ENCODE data around the gene TLR2. TPM values are rescaled to one million over a fixed set of nuclear protein-coding genes. Genes with fewer than 3 reads are reported as not detected.

The TLR2 gene
- total RNA-seq, 1 experiment from 2014 or later = 0.90 TPM

GRCh38 chr4:153713866-153714646 is 30.0 kb downstream of the TLR2 start:
- H2AFZ ChIP-seq (ENCODE audit: low read length) = no peak overlapping the region
- H2BK15ac ChIP-seq (ENCODE audit: low read depth, low read length) = no peak overlapping the region
- H2AK5ac ChIP-seq (ENCODE audit: insufficient read length, low read length) = no peak overlapping the region
- no peak overlapping the region for H3K56ac ChIP-seq (ENCODE audit: insufficient read length, low read depth, low read length)
- no peak overlapping the region for H4K91ac ChIP-seq (ENCODE audit: insufficient read length, low read depth, low read length)
- no peak for TF ChIP-seq CTCF (conservative IDR thresholded peaks at IDR 0.05)
- WGBS (ENCODE audit: extremely low coverage, insufficient read length, low lambda C conversion rate) = no CpG with 5 or more reads among the region's 2 CpGs
- H3T11ph ChIP-seq (ENCODE audit: low read length) = no peak overlapping the region
- DNase-seq = no peak
- no peak overlapping the region for H4K5ac ChIP-seq (ENCODE audit: insufficient read length, low read depth, low read length)
- H3K9me3 Mint-ChIP-seq = no peaks in the 10 kb centered on the region
- no peak overlapping the region for H4K8ac ChIP-seq (replicated peaks; ENCODE audit: insufficient read length, low read depth, low read length)
- no peaks in the 10 kb centered on the region for H3K9me3 ChIP-seq (ENCODE audit: control insufficient read depth, low read depth, low read length)
- no peak overlapping the region for H3K27ac Mint-ChIP-seq
- H2BK5ac ChIP-seq (ENCODE audit: insufficient read length, low read length) = no peak overlapping the region
- no peaks in the 10 kb centered on the region; a peak in 1 of 4 replicates for H3K4me1 Mint-ChIP-seq
- H2BK20ac ChIP-seq (ENCODE audit: low read depth, low read length, poor library complexity, severe bottlenecking) = no peak overlapping the region
- peaks cover 0 to 2% (median 2%) of the 10 kb centered on the region in 3 experiments; a peak in 2 of 7 replicates for H3K36me3 Mint-ChIP-seq (ENCODE audit: insufficient read depth in 1 of 3, low read depth in 3 of 3)
- H3K79me1 ChIP-seq (ENCODE audit: insufficient read depth, low read depth, low read length, poor library complexity, severe bottlenecking) = no peaks in the 10 kb centered on the region
- no peak overlapping the region for H3K4ac ChIP-seq (ENCODE audit: low read depth, low read length)
- H3K14ac ChIP-seq (ENCODE audit: insufficient read depth, low read length) = no peak overlapping the region
- no peaks in the 10 kb centered on the region for H3K4me1 ChIP-seq (ENCODE audit: insufficient read depth, low read length)
- H2BK12ac ChIP-seq (ENCODE audit: insufficient read length, low read depth, low read length) = no peak overlapping the region
- no peaks in the 10 kb centered on the region for H3K27me3 ChIP-seq (ENCODE audit: insufficient read depth, low read length)
- H3K79me2 ChIP-seq (ENCODE audit: insufficient read depth, low read length) = no peaks in the 10 kb centered on the region
- no peak overlapping the region for H3K4me2 ChIP-seq (ENCODE audit: insufficient read depth, insufficient read length, low read length)
- H3K27ac ChIP-seq (ENCODE audit: insufficient read length, low read depth, low read length) = no peak overlapping the region
- no peak overlapping the region for H3K23ac ChIP-seq (ENCODE audit: insufficient read length, low read depth, low read length)
- H3K23me2 ChIP-seq (ENCODE audit: insufficient read length, low read depth, low read length, poor library complexity, severe bottlenecking) = no peaks in the 10 kb centered on the region
- no peak overlapping the region for H2BK120ac ChIP-seq (ENCODE audit: low read depth, low read length, poor library complexity, severe bottlenecking)
- H3K9ac ChIP-seq (ENCODE audit: extremely low read depth, insufficient read length, low read length) = no peak overlapping the region
- H3K18ac ChIP-seq (ENCODE audit: insufficient read length, low read depth, low read length) = no peak overlapping the region
- no peaks in the 10 kb centered on the region; the same call in 1 of the 2 replicates for H3K27me3 Mint-ChIP-seq (ENCODE audit: low read depth)
- H3K4me3 Mint-ChIP-seq = no peak overlapping the region
- no peaks in the 10 kb centered on the region for H4K20me1 ChIP-seq (ENCODE audit: control insufficient read depth, insufficient read depth, insufficient read length)
